AG04449 (cell line): ENCODE measurements around the gene SULT4A1.

Experiments used
- CTCF ChIA-PET: fragments of 350-600 bp; formaldehyde crosslinking; extraction: SDS; loops from one replicate; lab custom pipeline; 2021; ENCODE audit warnings: antibody characterized with exemption; lab: Yijun Ruan, JAX
- POLR2A ChIA-PET: fragments of 400-600, 350-600 bp; formaldehyde crosslinking; extraction: SDS; loops from one replicate; lab custom pipeline; 2020; ENCODE audit warnings: antibody characterized with exemption, inconsistent platforms; lab: Yijun Ruan, JAX
- DNase-seq: peaks from one replicate; pipeline ENCODE4 v3.0.0-alpha.2; 2010; ENCODE audit warnings: low read depth, low spot score
- H3K4me3 ChIP-seq: 2 replicates; pipeline ENCODE4 v1.5.1; 2011; ENCODE audit warnings: low read depth, mild to moderate bottlenecking, control low read depth, low read length
- TF ChIP-seq, protein P1 (sequence below): IDR thresholded peaks from one replicate; pipeline ENCODE4 v1.5.1; 2011; ENCODE audit warnings: mild to moderate bottlenecking, moderate library complexity, low read length, control low read depth, inconsistent platforms; ENCODE audit not compliant: insufficient read depth; ENCODE audit errors: missing control alignments

Gene SULT4A1

DNA sequence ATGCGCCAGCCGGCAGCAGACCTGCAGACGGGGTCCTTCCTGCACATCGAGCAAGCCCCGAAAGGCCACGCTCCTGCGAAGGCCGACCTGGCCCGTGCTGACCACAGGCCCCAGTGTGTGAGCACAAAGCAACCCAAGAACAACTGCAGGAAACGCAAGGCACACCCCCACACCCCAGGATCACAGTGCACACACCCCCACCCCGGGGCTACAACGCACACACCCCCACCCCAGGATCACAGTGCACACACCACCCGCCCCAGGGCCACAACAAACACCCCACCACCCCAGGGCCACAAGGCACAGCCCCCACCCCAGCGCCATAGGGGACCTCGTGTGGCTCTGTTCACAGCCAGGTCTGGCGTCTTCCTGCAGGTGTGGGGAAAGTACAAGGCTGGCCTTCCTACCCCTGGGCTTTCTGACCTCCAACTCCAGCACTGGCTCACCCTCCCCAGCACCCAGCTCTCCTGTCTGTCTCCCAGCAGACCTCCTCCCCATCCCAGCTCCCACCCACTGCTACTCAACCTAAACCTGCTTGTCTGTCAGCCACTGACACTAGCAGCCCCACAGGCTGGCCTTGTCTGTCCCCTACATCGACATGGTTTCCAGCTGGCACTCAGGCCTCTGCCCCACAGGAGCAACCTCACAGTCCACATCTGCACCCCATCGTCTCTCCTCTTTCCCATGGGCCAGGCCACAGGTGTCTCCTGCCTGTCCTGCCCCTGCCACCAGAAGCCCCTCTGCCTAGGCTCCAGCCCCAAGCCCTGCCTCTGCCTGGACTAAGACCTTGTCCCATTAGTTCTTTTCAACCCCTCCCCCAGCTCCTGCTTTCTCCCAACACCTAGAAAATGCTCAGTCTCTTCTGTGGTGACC lies 29.7 kb downstream of the SULT4A1 start:
- no peak for DNase-seq
- no peak overlapping the region for H3K4me3 ChIP-seq
- POLR2A ChIA-PET = no interaction called here
- CTCF ChIA-PET = no interaction called here
- TF ChIP-seq, protein P1, sequence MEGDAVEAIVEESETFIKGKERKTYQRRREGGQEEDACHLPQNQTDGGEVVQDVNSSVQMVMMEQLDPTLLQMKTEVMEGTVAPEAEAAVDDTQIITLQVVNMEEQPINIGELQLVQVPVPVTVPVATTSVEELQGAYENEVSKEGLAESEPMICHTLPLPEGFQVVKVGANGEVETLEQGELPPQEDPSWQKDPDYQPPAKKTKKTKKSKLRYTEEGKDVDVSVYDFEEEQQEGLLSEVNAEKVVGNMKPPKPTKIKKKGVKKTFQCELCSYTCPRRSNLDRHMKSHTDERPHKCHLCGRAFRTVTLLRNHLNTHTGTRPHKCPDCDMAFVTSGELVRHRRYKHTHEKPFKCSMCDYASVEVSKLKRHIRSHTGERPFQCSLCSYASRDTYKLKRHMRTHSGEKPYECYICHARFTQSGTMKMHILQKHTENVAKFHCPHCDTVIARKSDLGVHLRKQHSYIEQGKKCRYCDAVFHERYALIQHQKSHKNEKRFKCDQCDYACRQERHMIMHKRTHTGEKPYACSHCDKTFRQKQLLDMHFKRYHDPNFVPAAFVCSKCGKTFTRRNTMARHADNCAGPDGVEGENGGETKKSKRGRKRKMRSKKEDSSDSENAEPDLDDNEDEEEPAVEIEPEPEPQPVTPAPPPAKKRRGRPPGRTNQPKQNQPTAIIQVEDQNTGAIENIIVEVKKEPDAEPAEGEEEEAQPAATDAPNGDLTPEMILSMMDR = no peak

- no peak overlapping the region for H3K4me3 ChIP-seq
- TF ChIP-seq, protein P1 = no peak
- ChIA-PET CTCF (interaction anchor here (1.1 kb wide), 1 partner anchor 53 kb away, joined by 6 read pairs; no protein-coding TSS in a partner anchor), POLR2A (no interaction called here)
- DNase-seq = no peak
Measured at GRCh38 chr22:43831561-43832392, 30.5 kb downstream of the SULT4A1 start.

DNA sequence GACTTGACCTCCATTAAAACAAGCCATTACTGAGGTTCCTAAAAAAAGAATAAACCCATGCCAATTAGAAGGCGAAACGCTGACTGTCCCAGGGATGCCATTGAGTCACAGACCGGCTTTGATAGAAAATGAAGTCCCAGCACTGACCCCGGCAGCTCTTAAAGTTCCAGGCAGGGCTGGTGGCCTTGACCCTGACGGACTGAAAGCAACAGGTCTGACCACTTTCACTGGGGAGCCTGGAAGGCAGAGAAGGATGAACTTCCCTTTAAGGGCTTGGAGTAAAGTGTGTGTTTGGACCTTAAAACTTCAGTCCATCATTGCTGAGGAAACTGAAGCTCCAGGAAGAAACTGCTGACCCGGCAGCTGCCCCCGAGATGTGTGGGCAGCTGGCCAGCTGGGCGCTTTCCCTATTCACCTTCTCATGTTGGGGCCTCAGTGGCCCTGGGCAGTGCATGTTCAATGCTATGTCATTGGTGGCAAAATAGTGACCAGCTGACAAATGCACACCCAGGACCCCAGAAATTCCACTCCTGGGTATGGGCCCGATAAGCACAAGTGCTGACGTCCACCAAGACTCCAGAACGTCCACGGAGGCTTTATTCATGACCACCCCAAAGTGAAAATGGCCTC lies 31.3 kb downstream of the SULT4A1 start:
- ChIA-PET POLR2A (no interaction called here), CTCF (interaction anchor here (1.1 to 2.1 kb wide), 2 partner anchors 18 to 54 kb away, joined by 5 to 6 read pairs; no protein-coding TSS in a partner anchor)
- DNase-seq = no peak
- no peak overlapping the region for H3K4me3 ChIP-seq
- TF ChIP-seq, protein P1 = no peak

DNA sequence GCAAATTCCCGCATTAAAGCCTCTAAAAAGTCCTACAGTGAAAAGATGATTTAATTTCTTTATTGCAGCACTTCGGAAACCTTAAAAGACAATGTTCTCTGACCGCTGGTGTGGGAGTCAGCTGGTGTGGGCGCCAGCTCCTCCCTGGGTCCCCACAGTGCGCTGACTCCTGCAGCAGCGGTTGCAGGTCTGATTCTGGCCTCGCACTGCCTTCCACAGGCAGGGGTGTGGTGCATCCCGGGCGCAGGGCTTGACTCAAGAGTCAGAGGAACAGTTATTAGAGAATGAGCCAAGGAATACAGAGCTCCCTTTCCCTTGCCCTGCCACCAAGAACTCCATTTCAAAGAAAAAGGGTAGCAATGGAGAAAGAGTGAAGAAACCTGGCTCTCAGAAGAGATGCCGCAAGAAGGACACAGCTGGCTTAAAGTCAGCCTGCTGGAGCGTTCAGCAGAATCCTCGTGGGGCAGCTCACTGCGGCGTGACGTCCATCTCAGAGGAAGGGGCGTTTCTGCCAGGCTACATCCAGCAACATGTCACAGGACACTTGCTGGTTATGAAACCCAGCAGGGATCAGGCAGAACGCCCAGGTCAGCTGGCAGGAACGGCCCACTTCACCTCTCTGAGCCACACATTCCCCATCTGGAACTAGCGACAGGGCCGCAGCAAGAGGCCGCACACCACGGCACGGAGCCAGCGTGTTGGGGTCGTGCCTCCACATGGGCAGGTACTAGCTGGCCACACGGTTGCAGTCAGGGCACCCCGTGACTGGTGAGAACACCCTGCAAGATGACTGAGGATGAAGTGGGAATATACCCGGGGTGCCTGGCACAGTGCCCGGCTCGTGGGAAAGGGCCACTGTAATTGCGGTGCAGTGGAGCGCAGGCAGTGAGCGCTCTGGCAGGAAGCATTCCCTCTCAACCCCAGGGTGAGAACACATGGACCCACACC lies 32.1 kb downstream of the SULT4A1 start:
- no peak for DNase-seq
- CTCF ChIA-PET = interaction anchor here (1.0 to 2.1 kb wide), 5 partner anchors 8 to 55 kb away, joined by 3 to 6 read pairs (median 4); no protein-coding TSS in a partner anchor
- no peak overlapping the region for H3K4me3 ChIP-seq
- POLR2A ChIA-PET = interaction anchor here (1.2 kb wide), 1 partner anchor 14 kb away, joined by 5 read pairs; no protein-coding TSS in a partner anchor
- TF ChIP-seq, protein P1 = no peak

- POLR2A ChIA-PET = interaction anchor here (1.2 kb wide), 1 partner anchor 15 kb away, joined by 5 read pairs; no protein-coding TSS in a partner anchor
- H3K4me3 ChIP-seq = no peak overlapping the region
- TF ChIP-seq, protein P1 = no peak
- no peak for DNase-seq
- CTCF ChIA-PET = interaction anchor here (1.0 to 2.1 kb wide), 5 partner anchors 9 to 555 kb away, joined by 3 to 5 read pairs (median 4); no protein-coding TSS in a partner anchor
Measured at GRCh38 chr22:43828998-43829782, 33.1 kb downstream of the SULT4A1 start.
